Regular cardiac myocyte (primary cell): Measurements from ENCODE around the gene FAM219B. TPM values are rescaled to one million over a fixed set of nuclear protein-coding genes. Genes with fewer than 3 reads are reported as not detected.

ENCODE experiments used
- total RNA-seq: library from RNA; depleted of rRNA; stranded (reverse); fragments of >200 nt; gene quantifications from 2 replicates; pipeline ENCODE4 v1.2.3, GENCODE V29; 2014

Gene FAM219B, protein sequence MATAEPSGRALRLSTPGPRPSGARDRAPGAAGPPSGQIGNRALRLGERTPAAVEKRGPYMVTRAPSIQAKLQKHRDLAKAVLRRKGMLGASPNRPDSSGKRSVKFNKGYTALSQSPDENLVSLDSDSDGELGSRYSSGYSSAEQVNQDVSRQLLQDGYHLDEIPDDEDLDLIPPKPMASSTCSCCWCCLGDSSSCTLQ
- 26.3 and 72.2 TPM in 2 replicates for total RNA-seq

GRCh38 chr15:74906450-74907162 lies at the start of gene FAM219B:
FAM219B (minus strand) TSS chr15:74906851; CDS start chr15:74906800, 51 bp downstream.

GRCh38 chr15:74937590-74938371 lies 31.1 kb upstream of the FAM219B start, which contains the start of gene COX5A:
COX5A (minus strand) TSS chr15:74938073; CDS start chr15:74938014, 59 bp downstream.

DNA sequence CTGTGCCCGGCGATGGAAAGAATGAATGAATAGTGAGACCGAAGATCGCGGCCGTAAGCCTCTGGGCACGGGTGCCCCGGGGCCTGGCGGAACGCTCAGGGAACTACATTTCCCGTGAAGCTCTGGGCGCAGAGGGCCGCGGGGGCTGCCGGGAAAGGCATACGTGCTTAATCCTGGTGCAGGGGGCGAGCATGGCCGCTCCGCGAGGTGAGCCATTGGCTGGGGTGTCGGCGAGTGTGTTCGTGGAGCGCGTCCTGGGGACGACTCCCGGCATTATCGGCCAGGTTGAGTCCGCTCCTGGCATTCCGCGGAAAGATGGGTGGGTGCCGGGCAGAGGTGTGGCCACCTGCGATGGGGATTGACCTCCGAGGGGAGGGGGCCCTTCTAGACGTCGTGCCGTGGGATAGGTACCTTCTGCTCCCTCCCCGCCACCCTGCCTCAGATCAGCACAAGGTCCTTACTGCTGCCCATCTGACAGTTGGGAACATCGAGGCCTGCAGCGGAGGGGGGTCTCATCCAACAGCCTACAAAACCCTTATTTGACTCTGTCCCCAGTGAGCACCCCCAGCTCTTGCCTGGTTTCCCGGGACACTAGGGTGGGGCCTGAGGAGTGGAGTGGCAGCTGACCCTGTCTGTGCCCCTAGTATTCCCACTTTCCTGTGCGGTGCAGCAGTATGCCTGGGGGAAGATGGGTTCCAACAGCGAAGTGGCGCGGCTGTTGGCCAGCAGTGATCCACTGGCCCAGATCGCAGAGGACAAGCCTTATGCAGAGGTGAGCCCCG lies 16.6 kb downstream of the FAM219B start, which contains the start of gene MPI:
TSS of gene MPI (plus strand) at position 160 of the 782 bp plus-strand sequence. CDS start at position 192, 32 bp downstream.

GRCh38 chr15:74873036-74873755 lies 33.5 kb downstream of the FAM219B start, which contains the start of gene SCAMP2:
SCAMP2 (minus strand) TSS chr15:74873365; CDS start chr15:74873255, 110 bp downstream.

Other genes with a start within 250 kb of the FAM219B start
- 13.5 and 21.5 TPM in 2 replicates for gene EDC3, start 210.8 kb downstream of the FAM219B start, total RNA-seq
- gene CYP1A1, start 181.3 kb downstream of the FAM219B start, total RNA-seq: 0.19 and 2.5 TPM in 2 replicates
- not detected in 2 replicates for gene CYP1A2, start 158.0 kb downstream of the FAM219B start, total RNA-seq
- gene CSK, start 124.8 kb downstream of the FAM219B start, total RNA-seq: 12.1 and 30.5 TPM in 2 replicates
- gene LMAN1L, start 94.0 kb downstream of the FAM219B start, total RNA-seq: not detected in 2 replicates
- not detected in 2 replicates for gene CPLX3, start 80.2 kb downstream of the FAM219B start, total RNA-seq
- gene ULK3, start 63.7 kb downstream of the FAM219B start, total RNA-seq: 13.5 and 16.3 TPM in 2 replicates
- gene SCAMP2, start 33.5 kb downstream of the FAM219B start, total RNA-seq: 20.9 and 39.1 TPM in 2 replicates
- gene MPI, start 16.8 kb downstream of the FAM219B start, total RNA-seq: 63.1 and 73.9 TPM in 2 replicates
- gene COX5A, start 31.2 kb upstream of the FAM219B start, total RNA-seq: 24.8 and 61.7 TPM in 2 replicates
- gene RPP25, start 49.9 kb upstream of the FAM219B start, total RNA-seq: 13.4 and 14.1 TPM in 2 replicates
- 2.3 and 4.0 TPM in 2 replicates for gene SCAMP5, start 88.7 kb upstream of the FAM219B start, total RNA-seq
- gene PPCDC, start 116.7 kb upstream of the FAM219B start, total RNA-seq: 9.0 and 11.5 TPM in 2 replicates